GM23338 (cell line): ENCODE results near the gene PAGR1.
"Not testable (repeated sequence)": the region's sequence is repeated elsewhere in the genome, so short reads cannot be mapped to it uniquely, and the experiment has no call there.

Source experiments
- CREB1 ChIP-seq: fragments of 250-450 bp; sonication (Bioruptor Pico); IDR thresholded peaks from 2 replicates; pipeline ENCODE4 v1.5.0; 2020; ENCODE audit warnings: low read depth, mild to moderate bottlenecking, moderate library complexity
- EZH2 ChIP-seq: fragments of 200-600 bp; sonication (generic); IDR thresholded peaks from one replicate; pipeline ENCODE4 v1.8.0; 2017; ENCODE audit warnings: antibody characterized with exemption, mild to moderate bottlenecking, low read depth; ENCODE audit not compliant: unreplicated experiment
- EZH2phosphoT487 ChIP-seq: fragments of 200-600 bp; sonication (generic); IDR thresholded peaks from one replicate; pipeline ENCODE4 v1.8.1; 2018; ENCODE audit warnings: antibody characterized with exemption; ENCODE audit not compliant: unreplicated experiment
- JUNB ChIP-seq: IDR thresholded peaks from one replicate; pipeline ENCODE4 v1.6.1; 2016; ENCODE audit warnings: antibody characterized with exemption; ENCODE audit not compliant: unreplicated experiment
- NANOG ChIP-seq: IDR thresholded peaks from 2 replicates; pipeline ENCODE4 v1.6.1; 2016; ENCODE audit warnings: antibody characterized with exemption, borderline replicate concordance
- POLR2AphosphoS5 ChIP-seq: IDR thresholded peaks from 2 replicates; pipeline ENCODE4 v1.6.1; 2016; ENCODE audit warnings: antibody characterized with exemption, low read depth
- STAT1 ChIP-seq: IDR thresholded peaks from one replicate; pipeline ENCODE4 v1.6.1; 2016; ENCODE audit warnings: antibody characterized with exemption; ENCODE audit not compliant: unreplicated experiment
- ZNF114 ChIP-seq: fragments of 250-450 bp; sonication (Bioruptor Pico); IDR thresholded peaks from 2 replicates; pipeline ENCODE4 v1.5.0; 2020; ENCODE audit warnings: mild to moderate bottlenecking, moderate library complexity
- ZNF331 ChIP-seq: fragments of 250-450 bp; sonication (Bioruptor Pico); IDR thresholded peaks from 2 replicates; pipeline ENCODE4 v1.5.0; 2020; ENCODE audit warnings: low read depth, mild to moderate bottlenecking, moderate library complexity
- TF ChIP-seq, protein P1 (sequence below), 2 experiments: fragments of 200-600 bp in 1 of 2; sonication (generic) in 1 of 2; conservative IDR thresholded peaks; 2 replicates each; pipeline versions ENCODE4 v1.5.1 to v1.6.1; 2016 to 2017; ENCODE audit warnings: antibody characterized with exemption in 2 of 2, low read depth in 2 of 2, mild to moderate bottlenecking in 2 of 2, moderate library complexity in 1 of 2
- TF ChIP-seq, protein P2 (sequence below): IDR thresholded peaks from one replicate; pipeline ENCODE4 v1.6.1; 2018; ENCODE audit warnings: antibody characterized with exemption; ENCODE audit not compliant: unreplicated experiment
- TF ChIP-seq, protein P3 (sequence below): IDR thresholded peaks from 2 replicates; pipeline ENCODE4 v1.6.1; 2016; ENCODE audit warnings: antibody characterized with exemption
- TF ChIP-seq, protein P4 (sequence below): fragments of 250-450 bp; sonication (Bioruptor Pico); IDR thresholded peaks from 2 replicates; pipeline ENCODE4 v1.5.0; 2020; ENCODE audit warnings: mild to moderate bottlenecking, moderate library complexity

DNA sequence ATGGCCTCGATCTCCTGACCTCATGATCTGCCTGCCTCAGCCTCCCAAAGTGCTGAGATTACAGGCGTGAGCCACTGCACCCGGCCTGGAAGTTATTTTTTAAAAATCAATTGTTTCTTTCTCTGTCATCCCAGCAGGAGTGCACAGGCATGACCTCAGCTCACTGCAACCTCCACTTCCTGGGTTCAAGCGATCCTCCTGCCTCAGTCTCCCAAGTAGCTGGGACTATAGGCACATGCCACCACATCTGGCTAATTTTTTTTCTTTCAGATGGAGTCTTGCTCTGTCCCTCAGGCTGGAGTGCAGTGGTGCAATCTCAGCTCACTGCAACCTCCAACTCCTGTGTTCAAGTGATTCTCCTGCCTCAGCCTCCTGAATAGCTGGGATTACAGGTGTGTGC, 28.8 kb upstream of the PAGR1 start:
- TF ChIP-seq, protein P1, sequence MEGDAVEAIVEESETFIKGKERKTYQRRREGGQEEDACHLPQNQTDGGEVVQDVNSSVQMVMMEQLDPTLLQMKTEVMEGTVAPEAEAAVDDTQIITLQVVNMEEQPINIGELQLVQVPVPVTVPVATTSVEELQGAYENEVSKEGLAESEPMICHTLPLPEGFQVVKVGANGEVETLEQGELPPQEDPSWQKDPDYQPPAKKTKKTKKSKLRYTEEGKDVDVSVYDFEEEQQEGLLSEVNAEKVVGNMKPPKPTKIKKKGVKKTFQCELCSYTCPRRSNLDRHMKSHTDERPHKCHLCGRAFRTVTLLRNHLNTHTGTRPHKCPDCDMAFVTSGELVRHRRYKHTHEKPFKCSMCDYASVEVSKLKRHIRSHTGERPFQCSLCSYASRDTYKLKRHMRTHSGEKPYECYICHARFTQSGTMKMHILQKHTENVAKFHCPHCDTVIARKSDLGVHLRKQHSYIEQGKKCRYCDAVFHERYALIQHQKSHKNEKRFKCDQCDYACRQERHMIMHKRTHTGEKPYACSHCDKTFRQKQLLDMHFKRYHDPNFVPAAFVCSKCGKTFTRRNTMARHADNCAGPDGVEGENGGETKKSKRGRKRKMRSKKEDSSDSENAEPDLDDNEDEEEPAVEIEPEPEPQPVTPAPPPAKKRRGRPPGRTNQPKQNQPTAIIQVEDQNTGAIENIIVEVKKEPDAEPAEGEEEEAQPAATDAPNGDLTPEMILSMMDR (conservative IDR thresholded peaks at IDR 0.05; ENCODE audit: low read depth in 2 of 2): not testable (repeated sequence)
- TF ChIP-seq, protein P2, sequence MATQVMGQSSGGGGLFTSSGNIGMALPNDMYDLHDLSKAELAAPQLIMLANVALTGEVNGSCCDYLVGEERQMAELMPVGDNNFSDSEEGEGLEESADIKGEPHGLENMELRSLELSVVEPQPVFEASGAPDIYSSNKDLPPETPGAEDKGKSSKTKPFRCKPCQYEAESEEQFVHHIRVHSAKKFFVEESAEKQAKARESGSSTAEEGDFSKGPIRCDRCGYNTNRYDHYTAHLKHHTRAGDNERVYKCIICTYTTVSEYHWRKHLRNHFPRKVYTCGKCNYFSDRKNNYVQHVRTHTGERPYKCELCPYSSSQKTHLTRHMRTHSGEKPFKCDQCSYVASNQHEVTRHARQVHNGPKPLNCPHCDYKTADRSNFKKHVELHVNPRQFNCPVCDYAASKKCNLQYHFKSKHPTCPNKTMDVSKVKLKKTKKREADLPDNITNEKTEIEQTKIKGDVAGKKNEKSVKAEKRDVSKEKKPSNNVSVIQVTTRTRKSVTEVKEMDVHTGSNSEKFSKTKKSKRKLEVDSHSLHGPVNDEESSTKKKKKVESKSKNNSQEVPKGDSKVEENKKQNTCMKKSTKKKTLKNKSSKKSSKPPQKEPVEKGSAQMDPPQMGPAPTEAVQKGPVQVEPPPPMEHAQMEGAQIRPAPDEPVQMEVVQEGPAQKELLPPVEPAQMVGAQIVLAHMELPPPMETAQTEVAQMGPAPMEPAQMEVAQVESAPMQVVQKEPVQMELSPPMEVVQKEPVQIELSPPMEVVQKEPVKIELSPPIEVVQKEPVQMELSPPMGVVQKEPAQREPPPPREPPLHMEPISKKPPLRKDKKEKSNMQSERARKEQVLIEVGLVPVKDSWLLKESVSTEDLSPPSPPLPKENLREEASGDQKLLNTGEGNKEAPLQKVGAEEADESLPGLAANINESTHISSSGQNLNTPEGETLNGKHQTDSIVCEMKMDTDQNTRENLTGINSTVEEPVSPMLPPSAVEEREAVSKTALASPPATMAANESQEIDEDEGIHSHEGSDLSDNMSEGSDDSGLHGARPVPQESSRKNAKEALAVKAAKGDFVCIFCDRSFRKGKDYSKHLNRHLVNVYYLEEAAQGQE: not testable (repeated sequence)
- TF ChIP-seq EZH2; EZH2phosphoT487; POLR2AphosphoS5; STAT1; JUNB; ZNF114; ZNF331 (CRISPR knock-in tag); CREB1 (CRISPR knock-in tag); NANOG: not testable (repeated sequence)
- TF ChIP-seq, protein P3, sequence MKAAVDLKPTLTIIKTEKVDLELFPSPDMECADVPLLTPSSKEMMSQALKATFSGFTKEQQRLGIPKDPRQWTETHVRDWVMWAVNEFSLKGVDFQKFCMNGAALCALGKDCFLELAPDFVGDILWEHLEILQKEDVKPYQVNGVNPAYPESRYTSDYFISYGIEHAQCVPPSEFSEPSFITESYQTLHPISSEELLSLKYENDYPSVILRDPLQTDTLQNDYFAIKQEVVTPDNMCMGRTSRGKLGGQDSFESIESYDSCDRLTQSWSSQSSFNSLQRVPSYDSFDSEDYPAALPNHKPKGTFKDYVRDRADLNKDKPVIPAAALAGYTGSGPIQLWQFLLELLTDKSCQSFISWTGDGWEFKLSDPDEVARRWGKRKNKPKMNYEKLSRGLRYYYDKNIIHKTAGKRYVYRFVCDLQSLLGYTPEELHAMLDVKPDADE: not testable (repeated sequence)
- TF ChIP-seq, protein P4, sequence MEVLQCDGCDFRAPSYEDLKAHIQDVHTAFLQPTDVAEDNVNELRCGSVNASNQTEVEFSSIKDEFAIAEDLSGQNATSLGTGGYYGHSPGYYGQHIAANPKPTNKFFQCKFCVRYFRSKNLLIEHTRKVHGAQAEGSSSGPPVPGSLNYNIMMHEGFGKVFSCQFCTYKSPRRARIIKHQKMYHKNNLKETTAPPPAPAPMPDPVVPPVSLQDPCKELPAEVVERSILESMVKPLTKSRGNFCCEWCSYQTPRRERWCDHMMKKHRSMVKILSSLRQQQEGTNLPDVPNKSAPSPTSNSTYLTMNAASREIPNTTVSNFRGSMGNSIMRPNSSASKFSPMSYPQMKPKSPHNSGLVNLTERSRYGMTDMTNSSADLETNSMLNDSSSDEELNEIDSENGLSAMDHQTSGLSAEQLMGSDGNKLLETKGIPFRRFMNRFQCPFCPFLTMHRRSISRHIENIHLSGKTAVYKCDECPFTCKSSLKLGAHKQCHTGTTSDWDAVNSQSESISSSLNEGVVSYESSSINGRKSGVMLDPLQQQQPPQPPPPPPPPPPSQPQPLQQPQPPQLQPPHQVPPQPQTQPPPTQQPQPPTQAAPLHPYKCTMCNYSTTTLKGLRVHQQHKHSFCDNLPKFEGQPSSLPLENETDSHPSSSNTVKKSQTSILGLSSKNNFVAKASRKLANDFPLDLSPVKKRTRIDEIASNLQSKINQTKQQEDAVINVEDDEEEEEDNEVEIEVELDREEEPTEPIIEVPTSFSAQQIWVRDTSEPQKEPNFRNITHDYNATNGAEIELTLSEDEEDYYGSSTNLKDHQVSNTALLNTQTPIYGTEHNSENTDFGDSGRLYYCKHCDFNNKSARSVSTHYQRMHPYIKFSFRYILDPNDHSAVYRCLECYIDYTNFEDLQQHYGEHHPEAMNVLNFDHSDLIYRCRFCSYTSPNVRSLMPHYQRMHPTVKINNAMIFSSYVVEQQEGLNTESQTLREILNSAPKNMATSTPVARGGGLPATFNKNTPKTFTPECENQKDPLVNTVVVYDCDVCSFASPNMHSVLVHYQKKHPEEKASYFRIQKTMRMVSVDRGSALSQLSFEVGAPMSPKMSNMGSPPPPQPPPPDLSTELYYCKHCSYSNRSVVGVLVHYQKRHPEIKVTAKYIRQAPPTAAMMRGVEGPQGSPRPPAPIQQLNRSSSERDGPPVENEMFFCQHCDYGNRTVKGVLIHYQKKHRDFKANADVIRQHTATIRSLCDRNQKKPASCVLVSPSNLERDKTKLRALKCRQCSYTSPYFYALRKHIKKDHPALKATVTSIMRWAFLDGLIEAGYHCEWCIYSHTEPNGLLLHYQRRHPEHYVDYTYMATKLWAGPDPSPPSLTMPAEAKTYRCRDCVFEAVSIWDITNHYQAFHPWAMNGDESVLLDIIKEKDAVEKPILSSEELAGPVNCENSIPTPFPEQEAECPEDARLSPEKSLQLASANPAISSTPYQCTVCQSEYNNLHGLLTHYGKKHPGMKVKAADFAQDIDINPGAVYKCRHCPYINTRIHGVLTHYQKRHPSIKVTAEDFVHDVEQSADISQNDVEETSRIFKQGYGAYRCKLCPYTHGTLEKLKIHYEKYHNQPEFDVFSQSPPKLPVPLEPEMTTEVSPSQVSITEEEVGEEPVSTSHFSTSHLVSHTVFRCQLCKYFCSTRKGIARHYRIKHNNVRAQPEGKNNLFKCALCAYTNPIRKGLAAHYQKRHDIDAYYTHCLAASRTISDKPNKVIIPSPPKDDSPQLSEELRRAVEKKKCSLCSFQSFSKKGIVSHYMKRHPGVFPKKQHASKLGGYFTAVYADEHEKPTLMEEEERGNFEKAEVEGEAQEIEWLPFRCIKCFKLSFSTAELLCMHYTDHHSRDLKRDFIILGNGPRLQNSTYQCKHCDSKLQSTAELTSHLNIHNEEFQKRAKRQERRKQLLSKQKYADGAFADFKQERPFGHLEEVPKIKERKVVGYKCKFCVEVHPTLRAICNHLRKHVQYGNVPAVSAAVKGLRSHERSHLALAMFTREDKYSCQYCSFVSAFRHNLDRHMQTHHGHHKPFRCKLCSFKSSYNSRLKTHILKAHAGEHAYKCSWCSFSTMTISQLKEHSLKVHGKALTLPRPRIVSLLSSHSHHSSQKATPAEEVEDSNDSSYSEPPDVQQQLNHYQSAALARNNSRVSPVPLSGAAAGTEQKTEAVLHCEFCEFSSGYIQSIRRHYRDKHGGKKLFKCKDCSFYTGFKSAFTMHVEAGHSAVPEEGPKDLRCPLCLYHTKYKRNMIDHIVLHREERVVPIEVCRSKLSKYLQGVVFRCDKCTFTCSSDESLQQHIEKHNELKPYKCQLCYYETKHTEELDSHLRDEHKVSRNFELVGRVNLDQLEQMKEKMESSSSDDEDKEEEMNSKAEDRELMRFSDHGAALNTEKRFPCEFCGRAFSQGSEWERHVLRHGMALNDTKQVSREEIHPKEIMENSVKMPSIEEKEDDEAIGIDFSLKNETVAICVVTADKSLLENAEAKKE: not testable (repeated sequence)
